Measurements from ENCODE around the gene HSPA12B.

Gene HSPA12B

GRCh38 chr20:3748073-3748472, 15.6 kb downstream of the HSPA12B start:
- 92 to 94% methylated on average over 16 of the region's 16 CpGs for WGBS, 2 experiments
- H3K9me3 ChIP-seq (ENCODE audit: control insufficient read depth, low read length) = no peaks in the 10 kb centered on the region
- H3K27me3 ChIP-seq (ENCODE audit: control insufficient read depth, insufficient read depth, low read length, poor library complexity, severe bottlenecking) = peaks cover 77% of the 10 kb centered on the region

GRCh38 chr20:3749087-3749688, 16.7 kb downstream of the HSPA12B start:
- Histone ChIP-seq H3K4me1 (ENCODE audit: control insufficient read depth, insufficient read depth, low read length) (peaks cover 12% of the 10 kb centered on the region), H3K9me3 (ENCODE audit: control insufficient read depth, low read length) (no peaks in the 10 kb centered on the region), H3K4me3 (ENCODE audit: insufficient read depth, low read depth, low read length) (no peak overlapping the region), H3K27me3 (ENCODE audit: control insufficient read depth, insufficient read depth, low read length, poor library complexity, severe bottlenecking) (peaks cover 73% of the 10 kb centered on the region), H3K36me3 (ENCODE audit: control insufficient read depth, insufficient read depth, low read length) (no peaks in the 10 kb centered on the region), H3K27ac (ENCODE audit: insufficient read depth, low read depth, low read length, poor library complexity, severe bottlenecking) (no peak overlapping the region)
- 83 to 85% methylated on average over 24 of the region's 24 CpGs for WGBS, 2 experiments

More at GRCh38 chr20:3748073-3748472, 15.6 kb downstream of the HSPA12B start:
- Histone ChIP-seq H3K4me1 (ENCODE audit: control insufficient read depth, insufficient read depth, low read length) (peaks cover 12% of the 10 kb centered on the region), H3K27ac (ENCODE audit: insufficient read depth, low read depth, low read length, poor library complexity, severe bottlenecking) (no peak overlapping the region), H3K36me3 (ENCODE audit: control insufficient read depth, insufficient read depth, low read length) (no peaks in the 10 kb centered on the region), H3K4me3 (ENCODE audit: insufficient read depth, low read depth, low read length) (no peak overlapping the region)

GRCh38 chr20:3749689-3750531, 17.4 kb downstream of the HSPA12B start:
- WGBS, 2 experiments = 18% methylated on average over 72 of the region's 72 CpGs
- no peak overlapping the region for H3K4me3 ChIP-seq (ENCODE audit: insufficient read depth, low read depth, low read length)
- peaks cover 66% of the 10 kb centered on the region for H3K27me3 ChIP-seq (ENCODE audit: control insufficient read depth, insufficient read depth, low read length, poor library complexity, severe bottlenecking)

GRCh38 chr20:3751305-3751674, 18.8 kb downstream of the HSPA12B start:
- H3K4me3 ChIP-seq (ENCODE audit: insufficient read depth, low read depth, low read length) = peak overlapping the region; percentile 40

More at GRCh38 chr20:3749689-3750531, 17.4 kb downstream of the HSPA12B start:
- H3K4me1 ChIP-seq (ENCODE audit: control insufficient read depth, insufficient read depth, low read length) = peaks cover 12% of the 10 kb centered on the region
- no peaks in the 10 kb centered on the region for H3K36me3 ChIP-seq (ENCODE audit: control insufficient read depth, insufficient read depth, low read length)
- no peaks in the 10 kb centered on the region for H3K9me3 ChIP-seq (ENCODE audit: control insufficient read depth, low read length)
- no peak overlapping the region for H3K27ac ChIP-seq (ENCODE audit: insufficient read depth, low read depth, low read length, poor library complexity, severe bottlenecking)

GRCh38 chr20:3751675-3752385, 19.3 kb downstream of the HSPA12B start:
- Histone ChIP-seq H3K36me3 (ENCODE audit: control insufficient read depth, insufficient read depth, low read length) (no peaks in the 10 kb centered on the region), H3K4me3 (ENCODE audit: insufficient read depth, low read depth, low read length) (peak overlapping the region; percentile 40), H3K9me3 (ENCODE audit: control insufficient read depth, low read length) (no peaks in the 10 kb centered on the region), H3K27me3 (ENCODE audit: control insufficient read depth, insufficient read depth, low read length, poor library complexity, severe bottlenecking) (peaks cover 58% of the 10 kb centered on the region), H3K4me1 (ENCODE audit: control insufficient read depth, insufficient read depth, low read length) (peaks cover 12% of the 10 kb centered on the region), H3K27ac (ENCODE audit: insufficient read depth, low read depth, low read length, poor library complexity, severe bottlenecking) (no peak overlapping the region)
- 4% methylated on average over 95 of the region's 95 CpGs for WGBS, 2 experiments

More at GRCh38 chr20:3751305-3751674, 18.8 kb downstream of the HSPA12B start:
- H3K9me3 ChIP-seq (ENCODE audit: control insufficient read depth, low read length) = no peaks in the 10 kb centered on the region
- 28% methylated on average over 31 of the region's 31 CpGs for WGBS, 2 experiments
- H3K4me1 ChIP-seq (ENCODE audit: control insufficient read depth, insufficient read depth, low read length) = peaks cover 12% of the 10 kb centered on the region
- no peaks in the 10 kb centered on the region for H3K36me3 ChIP-seq (ENCODE audit: control insufficient read depth, insufficient read depth, low read length)
- no peak overlapping the region for H3K27ac ChIP-seq (ENCODE audit: insufficient read depth, low read depth, low read length, poor library complexity, severe bottlenecking)
- peaks cover 58% of the 10 kb centered on the region for H3K27me3 ChIP-seq (ENCODE audit: control insufficient read depth, insufficient read depth, low read length, poor library complexity, severe bottlenecking)

GRCh38 chr20:3752386-3752759, 19.9 kb downstream of the HSPA12B start:
- 45 to 47% methylated on average over 13 of the region's 13 CpGs for WGBS, 2 experiments
- Histone ChIP-seq H3K4me1 (ENCODE audit: control insufficient read depth, insufficient read depth, low read length) (peaks cover 12% of the 10 kb centered on the region), H3K36me3 (ENCODE audit: control insufficient read depth, insufficient read depth, low read length) (no peaks in the 10 kb centered on the region), H3K4me3 (ENCODE audit: insufficient read depth, low read depth, low read length) (peak overlapping the region; percentile 40), H3K27ac (ENCODE audit: insufficient read depth, low read depth, low read length, poor library complexity, severe bottlenecking) (no peak overlapping the region), H3K9me3 (ENCODE audit: control insufficient read depth, low read length) (no peaks in the 10 kb centered on the region), H3K27me3 (ENCODE audit: control insufficient read depth, insufficient read depth, low read length, poor library complexity, severe bottlenecking) (peaks cover 57% of the 10 kb centered on the region)

GRCh38 chr20:3753098-3753497, 20.6 kb downstream of the HSPA12B start:
- no peaks in the 10 kb centered on the region for H3K9me3 ChIP-seq (ENCODE audit: control insufficient read depth, low read length)
- H3K27me3 ChIP-seq (ENCODE audit: control insufficient read depth, insufficient read depth, low read length, poor library complexity, severe bottlenecking) = peaks cover 49% of the 10 kb centered on the region
- H3K27ac ChIP-seq (ENCODE audit: insufficient read depth, low read depth, low read length, poor library complexity, severe bottlenecking) = no peak overlapping the region
- no peaks in the 10 kb centered on the region for H3K36me3 ChIP-seq (ENCODE audit: control insufficient read depth, insufficient read depth, low read length)
- H3K4me3 ChIP-seq (ENCODE audit: insufficient read depth, low read depth, low read length) = no peak overlapping the region
- peaks cover 12% of the 10 kb centered on the region for H3K4me1 ChIP-seq (ENCODE audit: control insufficient read depth, insufficient read depth, low read length)
- WGBS, 2 experiments = 29 to 39% methylated on average over 4 of the region's 4 CpGs

GRCh38 chr20:3753501-3754275, 21.2 kb downstream of the HSPA12B start:
- H3K4me1 ChIP-seq (ENCODE audit: control insufficient read depth, insufficient read depth, low read length) = peaks cover 12% of the 10 kb centered on the region
- 90 to 93% methylated on average over 23 to 26 of the region's 26 CpGs for WGBS, 2 experiments
- H3K27me3 ChIP-seq (ENCODE audit: control insufficient read depth, insufficient read depth, low read length, poor library complexity, severe bottlenecking) = peaks cover 44% of the 10 kb centered on the region

GRCh38 chr20:3754276-3754630, 21.8 kb downstream of the HSPA12B start:
- Histone ChIP-seq H3K27ac (ENCODE audit: insufficient read depth, low read depth, low read length, poor library complexity, severe bottlenecking) (no peak overlapping the region), H3K4me3 (ENCODE audit: insufficient read depth, low read depth, low read length) (no peak overlapping the region), H3K36me3 (ENCODE audit: control insufficient read depth, insufficient read depth, low read length) (no peaks in the 10 kb centered on the region), H3K4me1 (ENCODE audit: control insufficient read depth, insufficient read depth, low read length) (peaks cover 12% of the 10 kb centered on the region), H3K9me3 (ENCODE audit: control insufficient read depth, low read length) (no peaks in the 10 kb centered on the region), H3K27me3 (ENCODE audit: control insufficient read depth, insufficient read depth, low read length, poor library complexity, severe bottlenecking) (peaks cover 38% of the 10 kb centered on the region)
- WGBS, 2 experiments = 95% methylated on average over 16 of the region's 16 CpGs

More at GRCh38 chr20:3753501-3754275, 21.2 kb downstream of the HSPA12B start:
- Histone ChIP-seq H3K9me3 (ENCODE audit: control insufficient read depth, low read length) (no peaks in the 10 kb centered on the region), H3K36me3 (ENCODE audit: control insufficient read depth, insufficient read depth, low read length) (no peaks in the 10 kb centered on the region), H3K4me3 (ENCODE audit: insufficient read depth, low read depth, low read length) (no peak overlapping the region), H3K27ac (ENCODE audit: insufficient read depth, low read depth, low read length, poor library complexity, severe bottlenecking) (no peak overlapping the region)
